NCI-H1048 (cell line): ENCODE results near the gene TEX50.
"Not testable (repeated sequence)": the region's sequence is repeated elsewhere in the genome, so short reads cannot be mapped to it uniquely, and the experiment has no call there.

Experiments used
- DNase-seq: peaks from one replicate; lab custom pipeline; 2025; lab: John Stamatoyannopoulos, UW

The TEX50 gene

DNA sequence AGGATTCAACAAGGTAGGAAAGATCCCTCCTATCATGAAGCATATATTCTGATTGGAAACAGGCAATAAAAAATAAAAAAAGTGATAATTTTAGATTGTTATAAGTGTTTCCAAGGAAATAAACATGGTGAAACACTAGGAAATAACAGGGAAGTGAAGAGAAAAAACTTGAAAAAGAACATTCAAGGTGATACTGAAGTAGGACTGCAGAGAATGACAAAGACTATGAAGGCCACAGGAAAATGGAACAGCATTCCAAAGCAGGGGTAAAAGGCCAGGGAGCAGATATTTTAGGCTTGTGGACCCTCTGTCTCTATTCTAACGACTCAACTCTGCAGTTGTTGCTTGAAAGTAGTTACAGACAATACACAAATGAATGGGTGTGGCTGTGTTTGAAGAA is 26.6 kb downstream of the TEX50 start:
- no peak for DNase-seq

DNA sequence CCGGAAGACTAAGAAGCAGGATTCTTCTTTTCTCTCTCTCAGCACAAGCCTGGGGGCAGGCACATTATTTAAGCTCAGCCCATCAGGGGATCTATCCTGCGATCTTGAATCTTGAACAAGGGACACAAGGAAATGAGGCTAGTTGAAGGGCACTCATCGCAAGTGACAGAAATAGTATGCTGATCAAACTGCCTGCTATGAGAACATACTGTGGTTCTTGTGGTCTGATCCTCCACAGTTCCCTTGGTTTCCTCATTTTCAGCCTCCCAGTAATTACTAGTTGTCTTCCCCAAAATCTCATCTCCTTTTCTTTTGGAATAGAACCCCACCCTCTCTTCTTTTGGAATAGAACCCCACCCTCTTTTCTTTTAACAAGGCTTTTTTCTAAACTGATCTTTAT is 28.0 kb downstream of the TEX50 start:
- DNase-seq = no peak

DNA sequence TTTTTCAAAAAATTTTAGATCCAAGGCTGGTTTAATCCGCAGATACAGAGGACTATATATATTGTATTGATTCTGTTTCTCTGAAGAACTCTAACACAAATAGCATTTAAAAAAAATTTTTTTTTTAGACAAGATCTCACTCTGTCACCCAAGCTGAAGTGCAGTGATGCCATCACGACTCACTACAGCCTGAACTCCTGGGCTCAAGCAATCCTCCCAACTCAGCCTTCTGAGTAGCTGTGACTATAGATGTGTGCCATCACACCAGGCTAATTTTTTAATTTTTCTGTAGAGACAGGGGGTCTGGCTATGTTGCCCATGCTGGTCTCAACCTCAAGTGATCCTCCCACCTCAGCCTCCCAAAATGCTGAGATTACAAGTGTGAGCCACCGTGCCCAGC is 31.5 kb downstream of the TEX50 start:
- DNase-seq = no peak

DNA sequence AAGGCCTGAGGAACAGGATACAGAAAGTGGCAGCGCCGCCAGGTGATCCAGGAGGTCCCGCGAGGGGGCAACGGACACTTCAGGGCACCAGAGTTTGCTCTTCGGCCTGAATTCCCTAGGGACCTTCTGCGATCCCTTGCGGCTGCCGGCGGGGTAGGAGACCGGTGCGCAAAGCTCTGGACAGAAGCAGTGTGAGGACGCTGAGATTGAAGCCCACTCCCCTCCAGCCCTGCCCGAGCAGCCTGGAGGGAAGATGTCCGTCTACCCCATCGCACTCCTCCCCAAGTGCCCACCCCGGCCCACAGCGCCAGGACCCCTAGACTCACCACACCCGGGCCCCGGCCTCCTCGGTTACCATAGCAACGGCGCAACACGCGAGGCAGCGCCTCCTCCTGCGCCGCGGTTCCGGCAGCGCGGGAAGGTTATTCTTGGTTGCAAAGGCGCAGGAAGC is 34.4 kb downstream of the TEX50 start, which contains the start of gene ANKRD45:
TSS of gene ANKRD45 (minus strand) at position 361 of the 451 bp plus-strand sequence. CDS start 10,433 bp downstream, outside the sequence.
- DNase-seq = no peak

DNA sequence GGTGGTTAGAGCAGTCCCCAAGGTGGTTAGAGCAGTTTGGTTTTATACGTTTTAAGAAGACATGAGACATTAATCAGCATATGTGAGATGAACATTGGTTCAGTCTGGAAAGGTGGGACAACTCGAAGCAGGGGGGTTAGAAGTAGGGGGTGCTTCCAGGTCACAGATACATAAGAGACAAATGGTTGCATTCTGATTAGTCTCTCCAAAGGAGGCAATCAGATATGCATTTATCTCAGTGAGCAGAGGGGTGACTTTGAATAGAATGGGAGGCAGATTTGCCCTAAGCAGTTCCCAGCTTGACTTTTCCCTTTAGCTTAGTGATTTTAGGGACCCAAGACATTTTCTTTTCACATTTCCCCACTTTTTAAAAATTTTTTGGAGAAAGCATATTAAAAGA is 39.4 kb downstream of the TEX50 start:
- not testable (repeated sequence) for DNase-seq

DNA sequence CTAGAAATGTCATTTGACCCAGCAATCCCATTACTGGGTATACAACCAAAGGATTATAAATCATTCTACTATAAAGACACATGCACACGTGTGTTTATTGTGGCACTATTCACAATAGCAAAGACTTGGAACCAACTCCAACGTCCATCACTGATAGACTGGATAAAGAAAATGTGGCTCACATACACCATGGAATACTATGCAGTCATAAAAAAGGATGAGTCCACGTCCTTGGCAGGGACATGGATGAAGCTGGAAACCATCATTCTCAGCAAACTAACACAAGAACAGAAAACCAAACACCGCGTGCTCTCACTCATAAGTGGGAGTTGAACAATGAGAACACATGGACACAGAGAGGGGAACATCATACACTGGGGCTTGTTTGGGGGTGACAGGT is 45.0 kb downstream of the TEX50 start:
- not testable (repeated sequence) for DNase-seq

DNA sequence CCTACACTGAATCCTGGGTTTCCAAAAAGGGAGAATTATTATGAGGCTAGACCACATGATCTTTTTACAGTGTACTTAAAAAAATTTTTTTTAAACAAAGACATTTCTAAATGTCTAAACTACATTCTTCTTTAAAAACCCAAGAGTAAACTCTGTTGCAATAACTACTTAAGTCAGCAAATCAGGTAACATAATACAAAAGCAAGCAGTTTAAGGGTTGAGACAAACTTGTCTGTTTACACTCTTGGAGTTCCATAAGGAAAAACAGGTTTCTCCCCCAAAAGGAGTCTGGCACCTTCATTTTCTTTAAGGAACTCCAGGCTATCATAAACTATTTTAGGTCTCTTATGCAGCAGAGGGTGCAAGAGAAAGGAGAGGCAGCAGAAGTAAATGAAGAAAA is 47.0 kb downstream of the TEX50 start:
- no peak for DNase-seq

DNA sequence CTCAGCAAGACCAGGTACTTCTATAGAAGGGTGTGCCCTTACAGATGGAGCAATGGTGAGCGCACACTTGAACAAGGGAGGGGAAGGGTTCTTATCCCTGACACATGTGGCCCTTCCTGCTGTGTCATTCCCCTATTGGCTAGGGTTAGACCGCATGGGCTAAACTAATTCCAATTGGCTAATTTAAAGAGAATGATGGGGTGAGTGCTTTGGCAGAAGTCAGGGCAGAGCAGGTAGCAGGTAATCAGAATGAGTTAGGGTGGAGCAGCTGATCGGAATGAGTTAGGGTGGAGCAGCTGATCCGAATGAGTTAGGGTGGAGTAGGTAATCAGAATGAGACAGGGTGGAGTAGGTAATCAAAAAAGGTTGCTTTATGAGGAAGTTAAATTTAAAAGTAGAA is 48.7 kb downstream of the TEX50 start:
- not testable (repeated sequence) for DNase-seq

DNA sequence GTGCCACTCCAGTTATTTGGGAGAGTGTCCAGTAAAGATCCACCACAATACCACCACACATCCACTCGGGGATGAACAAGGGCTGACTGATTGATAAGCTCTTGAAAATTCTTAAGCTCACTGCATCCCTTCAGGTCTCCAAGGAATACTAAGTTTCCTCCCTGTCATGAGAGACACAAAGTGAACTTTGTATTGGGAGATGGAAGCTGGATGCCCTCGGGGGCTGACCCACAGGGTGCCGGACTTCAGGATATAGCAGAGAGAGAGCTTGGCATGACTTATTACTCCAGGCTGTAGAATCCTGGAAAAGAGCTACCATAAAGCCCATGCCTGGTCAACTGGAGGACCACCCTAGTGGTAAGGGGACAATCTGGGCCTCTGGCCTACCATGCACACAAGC is 50.0 kb downstream of the TEX50 start:
- DNase-seq = not testable (repeated sequence)
